B cell (primary cell): ENCODE data around the gene IQCH. TPM values are rescaled to one million over a fixed set of nuclear protein-coding genes. Genes with fewer than 3 reads are reported as not detected.

Experiments
- ATAC-seq: fragments of 200-7000 bp; cut with Tn5 transposase; one replicate; pipeline ENCODE4 v1.10.0; 2021; ENCODE audit warnings: low read depth, mild to moderate bottlenecking, moderate number of reproducible peaks, moderate library complexity
- CTCF ChIA-PET: fragments of 350-600 bp; sonication (Branson Sonifier 250); formaldehyde crosslinking; loops from one replicate; lab custom pipeline; 2021; ENCODE audit warnings: antibody characterized with exemption, inconsistent platforms; lab: Charles Lee
- POLR2A ChIA-PET: fragments of 350-600 bp; sonication (Branson Sonifier 250); formaldehyde crosslinking; loops from one replicate; lab custom pipeline; 2021; ENCODE audit warnings: antibody characterized with exemption; lab: Charles Lee
- DNase-seq: peaks from one replicate; pipeline ENCODE4 v3.0.0; 2013
- H2AFZ ChIP-seq: 2 replicates; pipeline ENCODE4 v1.6.1; 2012; ENCODE audit warnings: mild to moderate bottlenecking, low read depth, low read length; ENCODE audit not compliant: insufficient read depth, poor library complexity, severe bottlenecking
- H3K27ac ChIP-seq, 2 donors: 1 replicate in 1 of 2; 2 replicates in 1 of 2; pipeline ENCODE4 v1.5.1; 2012 to 2013; ENCODE audit warnings: low read length in 2 of 2, mild to moderate bottlenecking in 2 of 2, moderate library complexity in 1 of 2
- H3K27me3 ChIP-seq, 4 experiments: fragments of 200-600 bp in 1 of 4; sonication (generic) in 1 of 4; replicated peaks in 1 of 4; 1 replicate in 2 of 4; 2 replicates in 2 of 4; pipeline versions ENCODE4 v1.6.1 to v1.7.0; 2013 to 2016; ENCODE audit warnings: low read length in 3 of 4, mild to moderate bottlenecking in 2 of 4, mixed read lengths in 1 of 4, moderate library complexity in 1 of 4; ENCODE audit not compliant: insufficient read depth in 4 of 4, control insufficient read depth in 3 of 4; ENCODE audit errors: control extremely low read depth in 1 of 4
- H3K36me3 ChIP-seq, 2 experiments: replicated peaks in 1 of 2; 1 replicate in 1 of 2; 2 replicates in 1 of 2; pipeline versions ENCODE4 v1.6.1 to v1.7.1; 2013; ENCODE audit warnings: low read length in 1 of 2; ENCODE audit not compliant: insufficient read depth in 2 of 2, control insufficient read depth in 1 of 2; ENCODE audit errors: control extremely low read depth in 1 of 2, extremely low read depth in 1 of 2
- H3K4me1 ChIP-seq, 2 donors: fragments of 200-600 bp in 1 of 2; sonication (generic) in 1 of 2; 1 replicate in 1 of 2; 2 replicates in 1 of 2; pipeline versions ENCODE4 v1.5.1 to v1.6.1; 2013 to 2017; ENCODE audit warnings: low read length in 2 of 2; ENCODE audit not compliant: control insufficient read depth in 2 of 2, insufficient read depth in 2 of 2
- H3K4me2 ChIP-seq: replicated peaks from 2 replicates; pipeline ENCODE3; 2012; ENCODE audit warnings: mild to moderate bottlenecking, low read depth, low read length; ENCODE audit not compliant: poor library complexity, severe bottlenecking
- H3K4me3 ChIP-seq, 5 experiments: fragments of 200-600 bp in 1 of 5; sonication (generic) in 1 of 5; 1 replicate in 3 of 5; 2 replicates in 2 of 5; pipeline versions ENCODE4 v1.5.1 to v1.7.0; 2011 to 2016; ENCODE audit warnings: low read length in 4 of 5, mild to moderate bottlenecking in 4 of 5, low read depth in 2 of 5, control low read depth in 1 of 5, moderate library complexity in 1 of 5; ENCODE audit not compliant: insufficient read depth in 1 of 5; ENCODE audit errors: control extremely low read depth in 1 of 5, extremely low read depth in 1 of 5
- H3K79me2 ChIP-seq: fragments of 200-600 bp; sonication (generic); one replicate; pipeline ENCODE4 v1.6.0; 2016; ENCODE audit warnings: low read length; ENCODE audit not compliant: control insufficient read depth, insufficient read depth
- H3K9ac ChIP-seq: fragments of 200-600 bp; sonication (generic); 2 replicates; pipeline ENCODE4 v1.6.1; 2017; ENCODE audit warnings: mild to moderate bottlenecking, low read length, moderate library complexity
- H3K9me3 ChIP-seq, 3 donors: one replicate each; pipeline versions ENCODE4 v1.6.1 to v1.7.1; 2013; ENCODE audit warnings: low read length in 2 of 3; ENCODE audit not compliant: control insufficient read depth in 2 of 3, insufficient read depth in 1 of 3; ENCODE audit errors: control extremely low read depth in 1 of 3
- H4K20me1 ChIP-seq: 2 replicates; pipeline ENCODE4 v1.6.0; 2012; ENCODE audit warnings: mild to moderate bottlenecking, low read length; ENCODE audit not compliant: insufficient read depth, control insufficient read depth, poor library complexity, severe bottlenecking
- H3K27ac Mint-ChIP-seq: one replicate; pipeline ENCODE4 v1.8.0; 2021; ENCODE audit warnings: mixed read lengths
- H3K27me3 Mint-ChIP-seq: one replicate; pipeline ENCODE4 v1.8.0; 2021; ENCODE audit warnings: mixed read lengths
- H3K4me1 Mint-ChIP-seq: one replicate; pipeline ENCODE4 v1.8.0; 2021; ENCODE audit warnings: mixed read lengths
- H3K4me3 Mint-ChIP-seq: one replicate; pipeline ENCODE4 v1.8.0; 2021; ENCODE audit warnings: mixed read lengths
- H3K9me3 Mint-ChIP-seq: one replicate; pipeline ENCODE4 v1.8.0; 2022; ENCODE audit warnings: mixed read lengths; ENCODE audit not compliant: insufficient read depth
- EZH2 ChIP-seq: IDR thresholded peaks from 2 replicates; pipeline ENCODE4 v1.6.1; 2012; ENCODE audit warnings: borderline replicate concordance, low read depth, mild to moderate bottlenecking, moderate library complexity, low read length; ENCODE audit not compliant: insufficient read depth, poor library complexity, severe bottlenecking
- WGBS: methylation state at CpG from one replicate; pipeline ENCODE4 v1.1.5; 2013; ENCODE audit warnings: missing lambda C conversion rate; ENCODE audit not compliant: insufficient coverage; 5-methylcytosine and 5-hydroxymethylcytosine counted together
- intact Hi-C: fragments of 100-400 bp; cut with micrococcal nuclease; formaldehyde crosslinking; loops from one replicate; pipeline ENCODE4 v1.10.0; 2022
- polyA plus RNA-seq: library from polyadenylated mRNA; depleted of rRNA; stranded (reverse); fragments of >200 nt; gene quantifications from 2 replicates; pipeline ENCODE4 v1.2.3, GENCODE V29; 2012
- total RNA-seq, 2 donors: library from RNA; stranded (reverse); fragments of 120-200 nt in 1 of 2; gene quantifications; 1 replicate in 1 of 2; 2 replicates in 1 of 2; pipeline versions ENCODE4 v1.2.3 to v1.2.4, GENCODE V29; 2013 to 2022
- TF ChIP-seq, protein P1 (sequence below): fragments of 200-600 bp; IDR thresholded peaks from one replicate; pipeline ENCODE4 v1.8.0; 2022; ENCODE audit warnings: antibody characterized with exemption, mild to moderate bottlenecking

IQCH gene
- total and polyA plus RNA-seq, 2 donors (not counting 1 experiment from before 2014, with no cell fraction given) = 1.6 TPM; not detected in 1

DNA sequence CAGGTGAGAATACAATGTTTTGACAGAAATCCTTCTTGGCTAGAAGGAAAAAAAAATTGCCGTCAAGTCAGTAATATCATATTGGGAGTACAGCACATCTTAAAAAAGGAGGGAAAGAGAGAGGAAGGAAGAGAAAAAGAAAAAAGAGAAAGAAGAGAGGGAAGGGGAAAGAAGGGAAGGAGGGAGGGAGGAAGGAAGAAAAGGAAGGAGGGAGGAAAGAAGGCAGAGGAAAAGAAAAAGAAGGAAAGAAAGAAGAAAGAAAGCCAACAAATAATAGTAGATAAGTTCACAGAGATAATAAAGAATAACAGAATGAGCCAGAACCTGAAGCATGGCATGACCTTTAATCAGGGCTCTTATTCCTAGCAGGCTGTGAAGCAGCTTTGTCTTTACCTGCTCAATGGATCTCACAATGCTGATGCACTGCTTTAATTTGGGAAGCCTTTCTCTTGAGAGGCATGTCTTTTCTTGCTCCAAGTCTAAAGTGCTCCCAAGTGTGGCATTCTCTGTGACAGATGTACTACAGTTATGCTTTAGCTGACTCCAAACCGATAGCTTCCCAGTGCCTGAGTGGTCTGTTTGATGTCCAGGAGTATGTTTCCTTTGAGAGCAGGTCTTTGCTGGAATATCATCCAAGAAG, 114.9 kb downstream of the IQCH start:
- WGBS = 100% methylated on average over 2 of the region's 2 CpGs
- POLR2A ChIA-PET = no interaction called here

More for the DNA sequence above, 114.9 kb downstream of the IQCH start:
- H3K4me3 ChIP-seq = no peak overlapping the region
- no peaks in the 10 kb centered on the region for H4K20me1 ChIP-seq
- CTCF ChIA-PET = no interaction called here
- no peaks in the 10 kb centered on the region for H3K4me1 ChIP-seq
- H3K36me3 ChIP-seq = no peaks in the 10 kb centered on the region
- H3K27ac Mint-ChIP-seq = no peak overlapping the region
- no peaks in the 10 kb centered on the region for H3K9me3 ChIP-seq
- intact Hi-C loops = no loop called here
- H3K4me2 ChIP-seq = no peak overlapping the region
- peaks cover 0 to 4% (median 0%) of the 10 kb centered on the region in 4 experiments for H3K27me3 ChIP-seq
- no peak overlapping the region for H2AFZ ChIP-seq
- no peaks in the 10 kb centered on the region for H3K79me2 ChIP-seq
- H3K9ac ChIP-seq = no peak overlapping the region
- ATAC-seq = no peak
- DNase-seq = no peak
- no peak overlapping the region for H3K4me3 Mint-ChIP-seq
- H3K9me3 Mint-ChIP-seq = no peaks in the 10 kb centered on the region
- peaks cover 23% of the 10 kb centered on the region for H3K27me3 Mint-ChIP-seq
- H3K4me1 Mint-ChIP-seq = no peaks in the 10 kb centered on the region
- TF ChIP-seq EZH2 = no peak
- TF ChIP-seq, protein P1, sequence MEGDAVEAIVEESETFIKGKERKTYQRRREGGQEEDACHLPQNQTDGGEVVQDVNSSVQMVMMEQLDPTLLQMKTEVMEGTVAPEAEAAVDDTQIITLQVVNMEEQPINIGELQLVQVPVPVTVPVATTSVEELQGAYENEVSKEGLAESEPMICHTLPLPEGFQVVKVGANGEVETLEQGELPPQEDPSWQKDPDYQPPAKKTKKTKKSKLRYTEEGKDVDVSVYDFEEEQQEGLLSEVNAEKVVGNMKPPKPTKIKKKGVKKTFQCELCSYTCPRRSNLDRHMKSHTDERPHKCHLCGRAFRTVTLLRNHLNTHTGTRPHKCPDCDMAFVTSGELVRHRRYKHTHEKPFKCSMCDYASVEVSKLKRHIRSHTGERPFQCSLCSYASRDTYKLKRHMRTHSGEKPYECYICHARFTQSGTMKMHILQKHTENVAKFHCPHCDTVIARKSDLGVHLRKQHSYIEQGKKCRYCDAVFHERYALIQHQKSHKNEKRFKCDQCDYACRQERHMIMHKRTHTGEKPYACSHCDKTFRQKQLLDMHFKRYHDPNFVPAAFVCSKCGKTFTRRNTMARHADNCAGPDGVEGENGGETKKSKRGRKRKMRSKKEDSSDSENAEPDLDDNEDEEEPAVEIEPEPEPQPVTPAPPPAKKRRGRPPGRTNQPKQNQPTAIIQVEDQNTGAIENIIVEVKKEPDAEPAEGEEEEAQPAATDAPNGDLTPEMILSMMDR = no peak
- no peak overlapping the region for H3K27ac ChIP-seq
